Vagina (tissue), 2 donors: ENCODE results near the gene MTIF2.

Experiments
- CTCF ChIP-seq, 3 experiments: fragments of 450-650 bp in 2 of 3; fragments of 200-600 bp in 1 of 3; sonication (generic) in 1 of 3; IDR thresholded peaks; one replicate each; pipeline ENCODE4 v1.5.1; 2017 to 2019; ENCODE audit warnings: antibody characterized with exemption in 3 of 3, mild to moderate bottlenecking in 2 of 3, moderate library complexity in 2 of 3
- POLR2A ChIP-seq, 2 donors: fragments of 450-650 bp; IDR thresholded peaks; one replicate each; pipeline ENCODE4 v1.6.1; 2017; ENCODE audit warnings: antibody characterized with exemption in 2 of 2, mild to moderate bottlenecking in 2 of 2, moderate library complexity in 2 of 2

GRCh38 chr2:55247025-55247424 is 22.0 kb downstream of the MTIF2 start:
- TF ChIP-seq CTCF (IDR thresholded peaks at IDR 0.05) = no peak
- TF ChIP-seq POLR2A (IDR thresholded peaks at IDR 0.05) = no peak
